HEK293T (cell line): ENCODE measurements around the gene LMF1.

Source experiments
- ARNT ChIP-seq: fragments of 450-650 bp; IDR thresholded peaks from 2 replicates; pipeline ENCODE4 v1.6.1; 2017; ENCODE audit warnings: mild to moderate bottlenecking
- BHLHE40 ChIP-seq: fragments of 450-650 bp; IDR thresholded peaks from 2 replicates; pipeline ENCODE4 v1.6.1; 2016; ENCODE audit warnings: mild to moderate bottlenecking, moderate library complexity, borderline replicate concordance
- CTBP1 ChIP-seq: fragments of 450-650 bp; IDR thresholded peaks from 2 replicates; pipeline ENCODE4 v1.6.1; 2016; ENCODE audit warnings: borderline replicate concordance
- ELF4 ChIP-seq: fragments of 450-650 bp; IDR thresholded peaks from 2 replicates; pipeline ENCODE4 v1.6.1; 2017; ENCODE audit warnings: antibody characterized with exemption
- FOXA1 ChIP-seq: fragments of 450-650 bp; IDR thresholded peaks from 2 replicates; pipeline ENCODE4 v1.6.1; 2016; ENCODE audit warnings: mild to moderate bottlenecking
- FOXK2 ChIP-seq: fragments of 450-650 bp; IDR thresholded peaks from 2 replicates; pipeline ENCODE4 v1.6.1; 2016; ENCODE audit warnings: mild to moderate bottlenecking
- FOXM1 ChIP-seq: fragments of 450-650 bp; IDR thresholded peaks from 2 replicates; pipeline ENCODE4 v1.6.1; 2017; ENCODE audit warnings: mild to moderate bottlenecking, borderline replicate concordance
- HDGF ChIP-seq: fragments of 450-650 bp; IDR thresholded peaks from 2 replicates; pipeline ENCODE4 v1.6.1; 2017; ENCODE audit warnings: antibody characterized with exemption, borderline replicate concordance
- NFRKB ChIP-seq: fragments of 450-650 bp; IDR thresholded peaks from 2 replicates; pipeline ENCODE4 v1.6.1; 2016; ENCODE audit warnings: mild to moderate bottlenecking, moderate library complexity
- SP1 ChIP-seq: fragments of 450-650 bp; IDR thresholded peaks from 2 replicates; pipeline ENCODE4 v1.6.1; 2017
- SUZ12 ChIP-seq: fragments of 450-650 bp; IDR thresholded peaks from 2 replicates; pipeline ENCODE4 v1.6.1; 2016; ENCODE audit warnings: mild to moderate bottlenecking
- TARDBP ChIP-seq: fragments of 450-650 bp; IDR thresholded peaks from 2 replicates; pipeline ENCODE4 v1.6.1; 2016
- ZNF384 ChIP-seq: fragments of 450-650 bp; IDR thresholded peaks from 2 replicates; pipeline ENCODE4 v1.6.1; 2016
- TF ChIP-seq, protein P1 (sequence below): fragments of 450-650 bp; IDR thresholded peaks from 2 replicates; pipeline ENCODE4 v1.6.1; 2016

DNA sequence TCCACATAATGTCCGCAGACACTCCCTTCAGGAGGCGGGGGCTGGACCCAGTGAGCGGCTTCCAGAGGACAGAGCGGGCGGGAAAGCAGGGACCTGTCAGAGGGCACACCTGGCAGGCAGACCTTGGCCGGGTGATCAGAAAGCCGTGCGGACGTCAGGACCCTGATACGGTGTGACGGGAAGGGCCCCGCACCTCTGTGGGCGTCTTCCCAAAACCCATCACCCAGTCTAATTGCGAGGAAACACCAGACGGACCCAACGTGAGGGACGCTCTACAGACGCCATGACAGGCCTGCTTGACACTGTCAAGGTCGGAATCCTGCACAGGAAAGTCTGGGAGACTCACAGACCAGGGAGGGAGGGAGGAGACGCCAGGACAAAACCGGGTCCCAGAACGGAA is 8.4 kb downstream of the LMF1 start:
- TF ChIP-seq NFRKB = no peak
- no peak for TF ChIP-seq SP1
- no peak for TF ChIP-seq CTBP1
- no peak for TF ChIP-seq HDGF
- no peak for TF ChIP-seq SUZ12
- TF ChIP-seq FOXM1 = no peak
- no peak for TF ChIP-seq FOXK2
- no peak for TF ChIP-seq TARDBP
- no peak for TF ChIP-seq BHLHE40
- TF ChIP-seq ZNF384 = no peak
- TF ChIP-seq ELF4 = no peak
- TF ChIP-seq, protein P1, sequence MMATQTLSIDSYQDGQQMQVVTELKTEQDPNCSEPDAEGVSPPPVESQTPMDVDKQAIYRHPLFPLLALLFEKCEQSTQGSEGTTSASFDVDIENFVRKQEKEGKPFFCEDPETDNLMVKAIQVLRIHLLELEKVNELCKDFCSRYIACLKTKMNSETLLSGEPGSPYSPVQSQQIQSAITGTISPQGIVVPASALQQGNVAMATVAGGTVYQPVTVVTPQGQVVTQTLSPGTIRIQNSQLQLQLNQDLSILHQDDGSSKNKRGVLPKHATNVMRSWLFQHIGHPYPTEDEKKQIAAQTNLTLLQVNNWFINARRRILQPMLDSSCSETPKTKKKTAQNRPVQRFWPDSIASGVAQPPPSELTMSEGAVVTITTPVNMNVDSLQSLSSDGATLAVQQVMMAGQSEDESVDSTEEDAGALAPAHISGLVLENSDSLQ = no peak
- no peak for TF ChIP-seq FOXA1
- TF ChIP-seq ARNT = no peak
